Measurements from ENCODE around the gene BTF3L4.
"Not testable (repeated sequence)": the region's sequence is repeated elsewhere in the genome, so short reads cannot be mapped to it uniquely, and the experiment has no call there.

The BTF3L4 gene

GRCh38 chr1:52056163-52056936, at the start of gene BTF3L4:
BTF3L4 (plus strand) TSS chr1:52056295; CDS start chr1:52059848, 3,553 bp downstream.
- DNase-seq (ENCODE audit: low read depth), result peak; percentile 83
- H3K4me3 ChIP-seq (ENCODE audit: low read depth, low read length), result peak within 1 kb of the TSS; percentile 85
- TF ChIP-seq CTCF (IDR thresholded peaks at IDR 0.05; ENCODE audit: low read depth, low read length, missing control alignments), result no peak

GRCh38 chr1:52007215-52008002, 48.7 kb upstream of the BTF3L4 start:
- H3K4me3 ChIP-seq (ENCODE audit: low read depth, low read length), result no peak overlapping the region
- TF ChIP-seq CTCF (IDR thresholded peaks at IDR 0.05; ENCODE audit: low read depth, low read length, missing control alignments), result no peak
- no peak for DNase-seq (ENCODE audit: low read depth)

- H3K4me3 ChIP-seq (ENCODE audit: low read depth, low read length), result no peak overlapping the region
- no peak for TF ChIP-seq CTCF (IDR thresholded peaks at IDR 0.05; ENCODE audit: low read depth, low read length, missing control alignments)
- DNase-seq (ENCODE audit: low read depth), result no peak
Observed at GRCh38 chr1:52008071-52008809, 47.9 kb upstream of the BTF3L4 start.

- no peak overlapping the region for H3K4me3 ChIP-seq (ENCODE audit: low read depth, low read length)
- TF ChIP-seq CTCF (IDR thresholded peaks at IDR 0.05; ENCODE audit: low read depth, low read length, missing control alignments), result no peak
- DNase-seq (ENCODE audit: low read depth), result no peak
Observed at GRCh38 chr1:52022133-52022532, 34.0 kb upstream of the BTF3L4 start.

- no peak overlapping the region for H3K4me3 ChIP-seq (ENCODE audit: low read depth, low read length)
- DNase-seq (ENCODE audit: low read depth), result no peak
- no peak for TF ChIP-seq CTCF (IDR thresholded peaks at IDR 0.05; ENCODE audit: low read depth, low read length, missing control alignments)
Observed at GRCh38 chr1:52026278-52026677, 29.8 kb upstream of the BTF3L4 start.

- TF ChIP-seq CTCF (IDR thresholded peaks at IDR 0.05; ENCODE audit: low read depth, low read length, missing control alignments), result no peak
- no peak for DNase-seq (ENCODE audit: low read depth)
- H3K4me3 ChIP-seq (ENCODE audit: low read depth, low read length), result no peak overlapping the region
Observed at GRCh38 chr1:52028328-52028727, 27.8 kb upstream of the BTF3L4 start.

GRCh38 chr1:52028839-52029238, 27.3 kb upstream of the BTF3L4 start:
- not testable (repeated sequence) for DNase-seq (ENCODE audit: low read depth); H3K4me3 ChIP-seq (ENCODE audit: low read depth, low read length)

All from GM12864 (cell line).